Neuronal stem cell (in vitro differentiated cells): ENCODE measurements around the gene CASP2.

Experiments
- DNase-seq: peaks from one replicate; pipeline ENCODE4 v3.0.0-alpha.2; 2013; ENCODE audit warnings: low spot score
- H2AFZ ChIP-seq: one replicate; pipeline ENCODE4 v1.6.1; 2013; ENCODE audit warnings: mild to moderate bottlenecking, low read length, inconsistent platforms
- H2AK5ac ChIP-seq: 2 replicates; pipeline ENCODE4 v1.6.1; 2013; ENCODE audit warnings: low read depth, mild to moderate bottlenecking, inconsistent platforms, low read length, moderate library complexity, mixed read lengths
- H2BK120ac ChIP-seq: 2 replicates; pipeline ENCODE4 v1.6.1; 2013; ENCODE audit warnings: low read depth, mild to moderate bottlenecking, inconsistent platforms, low read length, moderate library complexity, mixed read lengths
- H2BK12ac ChIP-seq: one replicate; pipeline ENCODE4 v1.6.1; 2013; ENCODE audit warnings: low read length, inconsistent platforms
- H2BK15ac ChIP-seq: 2 replicates; pipeline ENCODE4 v1.6.1; 2013; ENCODE audit warnings: mild to moderate bottlenecking, low read length, inconsistent platforms, mixed read lengths
- H2BK5ac ChIP-seq: one replicate; pipeline ENCODE4 v1.6.1; 2013; ENCODE audit warnings: inconsistent platforms, mild to moderate bottlenecking, low read length, moderate library complexity
- H3K14ac ChIP-seq: one replicate; pipeline ENCODE4 v1.6.1; 2013; ENCODE audit warnings: low read length, inconsistent platforms
- H3K18ac ChIP-seq: 2 replicates; pipeline ENCODE4 v1.6.1; 2013; ENCODE audit warnings: low read length, inconsistent platforms
- H3K23ac ChIP-seq: 2 replicates; pipeline ENCODE4 v1.6.1; 2013; ENCODE audit warnings: low read depth, mild to moderate bottlenecking, mixed read lengths, low read length, inconsistent platforms; ENCODE audit not compliant: poor library complexity
- H3K27ac ChIP-seq: replicated peaks from 3 replicates; pipeline ENCODE4 v1.5.1; 2013; ENCODE audit warnings: low read length, inconsistent platforms
- H3K27me3 ChIP-seq, 3 experiments: 2 replicates each; pipeline ENCODE4 v1.6.1; 2013; ENCODE audit warnings: low read length in 3 of 3, mild to moderate bottlenecking in 2 of 3, inconsistent platforms in 1 of 3, low read depth in 1 of 3, mixed read lengths in 1 of 3, moderate library complexity in 1 of 3; ENCODE audit not compliant: control insufficient read depth in 3 of 3, insufficient read depth in 3 of 3
- H3K36me3 ChIP-seq, 2 donors: replicated peaks in 1 of 2; 2 replicates each; pipeline ENCODE4 v1.6.1; 2013; ENCODE audit warnings: low read length in 2 of 2; ENCODE audit not compliant: control insufficient read depth in 2 of 2, insufficient read depth in 2 of 2
- H3K4ac ChIP-seq: 2 replicates; pipeline ENCODE4 v1.6.1; 2013; ENCODE audit warnings: inconsistent platforms, mild to moderate bottlenecking, low read length, moderate library complexity
- H3K4me1 ChIP-seq, 2 donors: 1 replicate in 1 of 2; 2 replicates in 1 of 2; pipeline ENCODE4 v1.6.1; 2013; ENCODE audit warnings: low read length in 2 of 2, low read depth in 1 of 2; ENCODE audit not compliant: control insufficient read depth in 2 of 2, insufficient read depth in 1 of 2
- H3K4me2 ChIP-seq: one replicate; pipeline ENCODE4 v1.6.1; 2013; ENCODE audit warnings: mild to moderate bottlenecking, low read length, inconsistent platforms; ENCODE audit not compliant: insufficient read depth, poor library complexity, severe bottlenecking
- H3K4me3 ChIP-seq, 2 donors: 2 replicates each; pipeline ENCODE4 v1.5.1; 2013; ENCODE audit warnings: low read length in 2 of 2, mild to moderate bottlenecking in 2 of 2, inconsistent platforms in 1 of 2, moderate library complexity in 1 of 2
- H3K79me1 ChIP-seq: one replicate; pipeline ENCODE4 v1.6.1; 2013; ENCODE audit warnings: low read depth, mild to moderate bottlenecking, inconsistent platforms, low read length, moderate library complexity
- H3K9ac ChIP-seq: one replicate; pipeline ENCODE4 v1.6.1; 2013; ENCODE audit warnings: mild to moderate bottlenecking, low read depth, low read length, inconsistent platforms; ENCODE audit not compliant: poor library complexity
- H3K9me3 ChIP-seq, 2 donors: replicated peaks in 1 of 2; 2 replicates each; pipeline versions ENCODE3 to v1.6.1; 2013; ENCODE audit warnings: low read length in 2 of 2, mild to moderate bottlenecking in 2 of 2, inconsistent platforms in 1 of 2, low read depth in 1 of 2, mixed read lengths in 1 of 2, moderate library complexity in 1 of 2; ENCODE audit not compliant: control insufficient read depth in 2 of 2, insufficient read depth in 1 of 2
- H4K8ac ChIP-seq: one replicate; pipeline ENCODE4 v1.6.1; 2013; ENCODE audit warnings: low read depth, mild to moderate bottlenecking, inconsistent platforms, low read length, moderate library complexity
- H4K91ac ChIP-seq: one replicate; pipeline ENCODE4 v1.6.1; 2013; ENCODE audit warnings: low read length, low read depth, mild to moderate bottlenecking, inconsistent platforms; ENCODE audit not compliant: poor library complexity
- whole genome bisulfite sequencing, 2 donors: extraction: QIAGEN DNeasy Blood & Tissue Kit; methylation state at CpG; one replicate each; pipeline ENCODE4 v1.1.7; 2013; ENCODE audit warnings: missing lambda C conversion rate in 2 of 2, mixed read lengths in 1 of 2; ENCODE audit not compliant: insufficient read length in 2 of 2, insufficient replicate concordance in 1 of 2; ENCODE audit errors: extremely low coverage in 2 of 2; 5-methylcytosine and 5-hydroxymethylcytosine counted together

Gene CASP2

DNA sequence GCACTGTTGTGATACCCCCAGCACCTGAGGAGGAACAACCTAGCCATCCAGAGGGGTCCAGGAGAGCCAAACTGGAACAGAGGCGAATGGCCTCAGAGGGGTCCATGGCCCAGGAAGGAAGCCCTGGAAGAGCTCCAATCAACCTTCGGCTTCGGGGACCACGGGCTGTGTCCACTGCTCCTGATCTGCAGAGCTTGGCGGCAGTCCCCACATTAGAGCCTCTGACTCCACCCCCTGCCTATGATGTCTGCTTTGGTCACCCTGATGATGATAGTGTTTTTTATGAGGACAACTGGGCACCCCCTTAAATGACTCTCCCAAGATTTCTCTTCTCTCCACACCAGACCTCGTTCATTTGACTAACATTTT, 1.6 kb upstream of the CASP2 start:
- H3K9me3 ChIP-seq = peaks cover 6 to 14% of the 10 kb centered on the region in 2 donors
- no peak overlapping the region for H3K18ac ChIP-seq
- H2BK5ac ChIP-seq = no peak overlapping the region
- H3K9ac ChIP-seq = no peak overlapping the region
- no CpG with 5 or more reads among the region's 6 CpGs for WGBS, 2 donors
- no peak for DNase-seq
- peaks cover 2% of the 10 kb centered on the region for H3K79me1 ChIP-seq
- no peak overlapping the region for H2BK120ac ChIP-seq
- no peak overlapping the region for H3K4me2 ChIP-seq
- no peak overlapping the region for H4K91ac ChIP-seq
- H3K14ac ChIP-seq = no peak overlapping the region
- H2AFZ ChIP-seq = no peak overlapping the region
- no peak overlapping the region for H2AK5ac ChIP-seq
- peaks cover 5 to 21% of the 10 kb centered on the region in 2 donors for H3K36me3 ChIP-seq
- no peak overlapping the region for H2BK15ac ChIP-seq
- no peak overlapping the region for H2BK12ac ChIP-seq
- H3K27me3 ChIP-seq = peaks cover 0 to 3% (median 0%) of the 10 kb centered on the region in 3 experiments
- H3K23ac ChIP-seq = no peak overlapping the region
- H3K4ac ChIP-seq = no peak overlapping the region
- H4K8ac ChIP-seq = no peak overlapping the region
- H3K27ac ChIP-seq = no peak overlapping the region
- H3K4me3 ChIP-seq = no peak overlapping the region
- H3K4me1 ChIP-seq = peaks cover 12 to 15% of the 10 kb centered on the region in 2 donors

DNA sequence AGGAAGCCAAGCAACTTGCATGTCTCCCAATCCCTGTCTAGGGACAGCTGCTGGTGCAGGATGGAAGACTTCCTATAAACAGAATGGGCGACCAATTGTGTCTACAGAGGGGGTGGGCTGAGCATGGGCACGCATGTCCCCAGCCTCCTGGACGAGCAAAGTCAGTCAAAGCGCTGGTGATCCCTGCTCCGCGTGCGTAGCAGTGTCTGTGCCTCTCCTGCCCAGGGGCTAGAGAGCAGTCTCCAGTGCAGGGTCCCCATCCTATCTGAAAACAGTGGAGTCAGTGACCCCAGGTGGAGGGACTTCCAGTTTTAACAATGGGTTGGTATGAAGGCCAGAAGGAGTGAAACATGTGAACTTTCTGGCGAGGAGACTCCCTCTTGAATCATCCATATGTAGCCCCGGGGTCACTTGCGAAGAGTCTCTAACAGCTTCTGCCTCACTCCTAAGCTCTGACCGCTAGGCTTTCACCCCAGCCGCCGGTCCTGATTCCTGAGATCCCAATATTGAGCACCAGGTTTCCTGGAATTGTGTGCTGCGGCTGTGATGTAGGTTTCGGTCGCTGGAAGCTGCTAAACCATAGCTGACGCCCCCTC, 714 bp upstream of the CASP2 start:
- Histone ChIP-seq H3K9me3 (peaks cover 6 to 14% of the 10 kb centered on the region in 2 donors), H4K8ac (no peak overlapping the region), H2AFZ (peak overlapping the region; percentile 97), H4K91ac (peak overlapping the region; percentile 5), H3K4me2 (no peak overlapping the region), H3K4ac (no peak overlapping the region), H3K23ac (peak overlapping the region; percentile 93), H2BK5ac (no peak overlapping the region), H2BK120ac (no peak overlapping the region), H3K4me1 (peaks cover 12 to 15% of the 10 kb centered on the region in 2 donors), H3K36me3 (peaks cover 9 to 30% of the 10 kb centered on the region in 2 donors), H3K9ac (no peak overlapping the region), H2BK12ac (no peak overlapping the region), H3K27me3 (peaks cover 0 to 3% (median 0%) of the 10 kb centered on the region in 3 experiments), H3K14ac (peak overlapping the region; percentile 3), H3K27ac (peak overlapping the region; percentile 34), H3K79me1 (peaks cover 2% of the 10 kb centered on the region), H2AK5ac (peak overlapping the region; percentile 98), H3K4me3 (peak overlapping the region in 1 of 2 donors; percentile 60), H2BK15ac (peak overlapping the region; percentile 52), H3K18ac (peak overlapping the region; percentile 97)
- WGBS, 2 donors = no CpG with 5 or more reads among the region's 17 CpGs
- no peak for DNase-seq

DNA sequence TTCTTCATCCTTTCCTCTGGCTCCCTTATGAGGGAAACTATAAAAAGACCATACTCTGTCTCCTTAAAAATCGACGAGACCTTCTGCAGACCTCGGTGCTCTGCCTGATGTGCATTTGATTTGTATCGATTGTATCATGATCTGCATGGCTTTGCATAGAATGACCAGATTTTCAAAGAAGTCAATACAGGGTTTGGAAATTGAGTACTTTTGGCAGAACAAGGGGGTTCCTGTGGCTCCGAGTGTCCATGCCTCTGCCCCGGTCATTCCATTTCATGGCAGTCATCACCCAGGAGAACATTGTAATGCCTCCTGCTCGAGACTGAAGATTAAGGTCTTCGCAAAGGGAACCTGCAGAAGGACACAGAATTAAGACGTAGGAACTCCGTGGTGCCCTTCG, 685 bp downstream of the CASP2 start:
- Histone ChIP-seq H3K27me3 (peaks cover 0 to 3% (median 0%) of the 10 kb centered on the region in 3 experiments), H4K8ac (no peak overlapping the region), H3K9me3 (peaks cover 6 to 14% of the 10 kb centered on the region in 2 donors), H3K4me3 (peak overlapping the region; percentile 60 to 96), H2BK12ac (no peak overlapping the region), H3K79me1 (peaks cover 2% of the 10 kb centered on the region), H2BK120ac (no peak overlapping the region), H3K4me2 (peak overlapping the region; percentile 58), H3K4ac (no peak overlapping the region), H2BK15ac (no peak overlapping the region), H3K18ac (no peak overlapping the region), H3K36me3 (peaks cover 15 to 44% of the 10 kb centered on the region in 2 donors), H3K23ac (no peak overlapping the region), H2BK5ac (peak overlapping the region; percentile 95), H3K14ac (no peak overlapping the region), H3K9ac (peak overlapping the region; percentile 5), H2AFZ (peak overlapping the region; percentile 97), H2AK5ac (no peak overlapping the region), H3K4me1 (peaks cover 12 to 15% of the 10 kb centered on the region in 2 donors), H3K27ac (no peak overlapping the region), H4K91ac (no peak overlapping the region)
- no peak for DNase-seq
- WGBS, 2 donors = no CpG with 5 or more reads among the region's 11 CpGs

DNA sequence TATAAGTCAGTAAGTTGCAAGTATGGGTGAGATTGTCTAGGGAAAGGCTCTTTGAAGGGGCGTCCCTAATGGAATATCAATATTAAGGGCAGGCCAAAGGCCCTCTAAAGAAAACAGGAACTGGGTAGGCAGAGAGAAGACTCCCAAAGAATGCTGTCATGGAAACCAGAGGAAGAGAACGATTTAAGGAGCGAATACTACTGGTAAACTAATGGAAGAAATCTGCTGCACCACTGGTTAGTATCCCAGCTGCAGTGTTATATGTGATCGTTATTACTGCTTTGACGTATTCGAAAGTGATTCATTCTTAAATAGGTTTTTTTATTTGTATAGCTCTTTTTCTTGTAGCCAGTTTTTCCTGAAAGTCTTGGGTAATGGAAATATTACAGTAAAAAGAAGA, 1.3 kb downstream of the CASP2 start:
- H3K27me3 ChIP-seq = peaks cover 0 to 3% (median 0%) of the 10 kb centered on the region in 3 experiments
- no peak overlapping the region for H2BK12ac ChIP-seq
- no peak overlapping the region for H4K8ac ChIP-seq
- peak overlapping the region; percentile 60 to 96 for H3K4me3 ChIP-seq
- no peak overlapping the region for H2AK5ac ChIP-seq
- H2BK120ac ChIP-seq = no peak overlapping the region
- no peak overlapping the region for H3K23ac ChIP-seq
- H3K4me2 ChIP-seq = peak overlapping the region; percentile 58
- H3K79me1 ChIP-seq = peaks cover 3% of the 10 kb centered on the region
- no peak overlapping the region for H3K4ac ChIP-seq
- no peak overlapping the region for H2BK5ac ChIP-seq
- H3K14ac ChIP-seq = no peak overlapping the region
- no peak overlapping the region for H2BK15ac ChIP-seq
- no CpG with 5 or more reads among the region's 6 CpGs for whole genome bisulfite sequencing, 2 donors
- no peak overlapping the region for H3K9ac ChIP-seq
- no peak overlapping the region for H2AFZ ChIP-seq
- peaks cover 6 to 14% of the 10 kb centered on the region in 2 donors for H3K9me3 ChIP-seq
- peaks cover 12 to 15% of the 10 kb centered on the region in 2 donors for H3K4me1 ChIP-seq
- no peak overlapping the region for H4K91ac ChIP-seq
- H3K36me3 ChIP-seq = peaks cover 19 to 50% of the 10 kb centered on the region in 2 donors
- no peak for DNase-seq
- no peak overlapping the region for H3K18ac ChIP-seq
- H3K27ac ChIP-seq = no peak overlapping the region
